ENCODE results near the gene ZFYVE28. TPM values are rescaled to one million over a fixed set of nuclear protein-coding genes. Genes with fewer than 3 reads are reported as not detected.

The ZFYVE28 gene
- total RNA-seq, 2 experiments from 2014 or later, result 26.2 to 28.0 TPM

- Mint-ChIP-seq H3K4me1 (ENCODE audit: low read depth) (peaks cover 15% of the 10 kb centered on the region), H3K9me3 (no peaks in the 10 kb centered on the region), H3K27ac (no peak overlapping the region), H3K4me3 (no peak overlapping the region), H3K36me3 (ENCODE audit: low read depth) (no peaks in the 10 kb centered on the region), H3K27me3 (peaks cover 33% of the 10 kb centered on the region)
- ChIA-PET POLR2A (no interaction called here), CTCF (no interaction called here)
- no peak for ATAC-seq (ENCODE audit: poor library complexity)
- Histone ChIP-seq H3K27ac (ENCODE audit: low read depth in 1 of 2, low read length in 2 of 2) (no peak overlapping the region), H3K4me1 (ENCODE audit: insufficient read depth, low read length) (peaks cover 13% of the 10 kb centered on the region), H3K4me3 (ENCODE audit: low read length) (no peak overlapping the region), H3K36me3 (ENCODE audit: insufficient read depth, low read length) (no peaks in the 10 kb centered on the region), H3K27me3 (ENCODE audit: control insufficient read depth in 1 of 2, insufficient read depth in 2 of 2, low read length in 2 of 2) (peaks cover 0 to 5% of the 10 kb centered on the region in 2 experiments), H3K9me3 (ENCODE audit: control insufficient read depth in 1 of 2, insufficient read depth in 1 of 2, low read length in 2 of 2) (no peaks in the 10 kb centered on the region)
- no peak for DNase-seq
- intact Hi-C loops (cut with DNase I, micrococcal nuclease), result loop anchor here in 1 of 2 experiments (5.0 kb wide), 1 partner anchor 201 kb away; no protein-coding TSS in a partner anchor
- no peak for TF ChIP-seq CTCF (IDR thresholded peaks at IDR 0.05)
These were observed 5.2 kb upstream of the ZFYVE28 start for GRCh38 chr4:2423695-2424094.

GRCh38 chr4:2423066-2423465, 4.6 kb upstream of the ZFYVE28 start:
- intact Hi-C loops (cut with DNase I, micrococcal nuclease), result loop anchor here in 1 of 2 experiments (5.0 kb wide), 1 partner anchor 201 kb away; no protein-coding TSS in a partner anchor
- Mint-ChIP-seq H3K27ac (no peak overlapping the region), H3K4me3 (no peak overlapping the region), H3K36me3 (ENCODE audit: low read depth) (no peaks in the 10 kb centered on the region), H3K4me1 (ENCODE audit: low read depth) (peaks cover 15% of the 10 kb centered on the region), H3K27me3 (peaks cover 33% of the 10 kb centered on the region), H3K9me3 (no peaks in the 10 kb centered on the region)
- Histone ChIP-seq H3K4me1 (ENCODE audit: insufficient read depth, low read length) (peaks cover 14% of the 10 kb centered on the region), H3K36me3 (ENCODE audit: insufficient read depth, low read length) (no peaks in the 10 kb centered on the region), H3K27me3 (ENCODE audit: control insufficient read depth in 1 of 2, insufficient read depth in 2 of 2, low read length in 2 of 2) (peaks cover 0 to 5% of the 10 kb centered on the region in 2 experiments), H3K4me3 (ENCODE audit: low read length) (no peak overlapping the region), H3K9me3 (ENCODE audit: control insufficient read depth in 1 of 2, insufficient read depth in 1 of 2, low read length in 2 of 2) (no peaks in the 10 kb centered on the region), H3K27ac (ENCODE audit: low read depth in 1 of 2, low read length in 2 of 2) (no peak overlapping the region)
- ChIA-PET CTCF (no interaction called here), POLR2A (no interaction called here)
- no peak for DNase-seq
- TF ChIP-seq CTCF (IDR thresholded peaks at IDR 0.05), result no peak
- no peak for ATAC-seq (ENCODE audit: poor library complexity)

- Mint-ChIP-seq H3K4me3 (no peak overlapping the region), H3K27me3 (peaks cover 33% of the 10 kb centered on the region), H3K9me3 (no peaks in the 10 kb centered on the region), H3K4me1 (ENCODE audit: low read depth) (peaks cover 15% of the 10 kb centered on the region), H3K27ac (no peak overlapping the region), H3K36me3 (ENCODE audit: low read depth) (no peaks in the 10 kb centered on the region)
- Histone ChIP-seq H3K9me3 (ENCODE audit: control insufficient read depth in 1 of 2, insufficient read depth in 1 of 2, low read length in 2 of 2) (no peaks in the 10 kb centered on the region), H3K36me3 (ENCODE audit: insufficient read depth, low read length) (no peaks in the 10 kb centered on the region), H3K27ac (ENCODE audit: low read depth in 1 of 2, low read length in 2 of 2) (no peak overlapping the region), H3K4me3 (ENCODE audit: low read length) (no peak overlapping the region), H3K4me1 (ENCODE audit: insufficient read depth, low read length) (peaks cover 23% of the 10 kb centered on the region), H3K27me3 (ENCODE audit: control insufficient read depth in 1 of 2, insufficient read depth in 2 of 2, low read length in 2 of 2) (peaks cover 5% of the 10 kb centered on the region in 2 experiments)
- ATAC-seq (ENCODE audit: poor library complexity), result no peak
- intact Hi-C loops (cut with DNase I, micrococcal nuclease), result loop anchor here in 1 of 2 experiments (2.0 to 5.0 kb wide), 2 partner anchors 41 to 200 kb away; no protein-coding TSS in a partner anchor
- POLR2A ChIA-PET, result no interaction called here
- no peak for TF ChIP-seq CTCF (IDR thresholded peaks at IDR 0.05)
- DNase-seq, result no peak
- CTCF ChIA-PET, result interaction anchor here (4.0 kb wide), 1 partner anchor 202 kb away, joined by 24 read pairs; no protein-coding TSS in a partner anchor
These were observed 3.5 kb upstream of the ZFYVE28 start for GRCh38 chr4:2421928-2422327.

Data from CD4-positive, alpha-beta T cell (primary cell).